Esophagus muscularis mucosa (tissue), 4 donors: ENCODE measurements around the gene AIG1.
A peak's percentile ranks its signal among the peaks of the same experiment; 100 is the strongest.

ENCODE experiments used
- CTCF ChIP-seq, 3 experiments: fragments of 200-600 bp in 2 of 3; fragments of 450-650 bp in 1 of 3; sonication (generic) in 2 of 3; IDR thresholded peaks; one replicate each; pipeline ENCODE4 v1.5.1; 2017 to 2019; ENCODE audit warnings: antibody characterized with exemption in 3 of 3, mild to moderate bottlenecking in 2 of 3, moderate library complexity in 1 of 3
- EP300 ChIP-seq: sonication (generic); formaldehyde crosslinking; IDR thresholded peaks from one replicate; pipeline ENCODE4 v1.6.1; 2017; ENCODE audit warnings: antibody characterized with exemption
- POLR2A ChIP-seq: fragments of 450-650 bp; IDR thresholded peaks from one replicate; pipeline ENCODE4 v1.6.1; 2017; ENCODE audit warnings: antibody characterized with exemption, moderate library complexity, mild to moderate bottlenecking, low read depth
- POLR2AphosphoS5 ChIP-seq, 2 donors: sonication (generic); formaldehyde crosslinking; IDR thresholded peaks; one replicate each; pipeline ENCODE4 v1.6.1; 2017; ENCODE audit warnings: antibody characterized with exemption in 2 of 2

GRCh38 chr6:143279385-143279784, 218.7 kb downstream of the AIG1 start:
- TF ChIP-seq CTCF (IDR thresholded peaks at IDR 0.05): peak; percentile 29 to 54 (median 37)
- TF ChIP-seq POLR2AphosphoS5 (IDR thresholded peaks at IDR 0.05): no peak
- TF ChIP-seq POLR2A: no peak
- TF ChIP-seq EP300: no peak
